ENCODE data around the gene HTT.

Gene HTT

GRCh38 chr4:3250956-3251690, 176.6 kb downstream of the HTT start:
- Histone ChIP-seq H3K9me3 (ENCODE audit: control insufficient read depth, insufficient read depth, low read length) (no peaks in the 10 kb centered on the region), H3K4me2 (ENCODE audit: low read length) (no peak overlapping the region)

DNA sequence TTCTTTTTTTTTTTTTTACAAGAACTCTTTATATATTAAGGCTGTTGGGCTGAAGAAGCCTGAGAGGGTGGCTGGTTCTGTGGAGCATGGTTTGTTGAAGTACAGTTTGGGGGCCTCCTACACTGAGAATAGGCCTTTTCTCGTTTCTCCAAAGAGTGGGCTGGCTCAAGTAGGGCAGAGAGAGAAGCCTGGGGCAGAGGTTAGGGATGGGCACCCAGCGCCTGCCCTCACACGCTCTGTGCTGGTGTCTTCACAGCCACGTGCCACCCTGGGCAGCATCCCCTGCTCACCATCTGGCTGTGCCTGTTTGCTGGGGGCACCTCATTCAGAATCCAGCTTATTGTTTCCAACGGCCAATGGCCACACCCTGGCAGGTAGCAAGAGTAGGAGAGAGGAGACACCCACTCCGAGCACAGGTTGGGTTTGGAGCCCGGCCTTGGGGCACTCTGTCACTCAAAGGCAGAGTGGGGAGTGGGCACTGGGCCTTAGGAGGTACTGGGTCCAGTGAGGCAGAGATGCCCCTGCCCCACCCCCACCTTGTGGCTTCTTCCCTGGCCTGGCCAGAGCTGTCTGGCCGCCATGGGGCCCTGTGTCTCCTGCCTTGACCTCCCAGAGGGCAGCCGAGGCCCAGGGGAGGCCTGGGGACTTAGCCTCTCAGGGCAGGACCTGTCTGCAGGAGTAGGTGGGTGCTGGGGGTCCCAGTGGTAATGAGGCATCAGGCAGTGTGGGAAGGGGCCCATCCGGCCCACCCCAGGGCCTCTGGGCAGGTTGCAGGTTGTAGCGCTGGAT, 177.4 kb downstream of the HTT start:
- Histone ChIP-seq H3K4me1 (ENCODE audit: control insufficient read depth, low read length) (peaks cover 5% of the 10 kb centered on the region), H3K27ac (ENCODE audit: low read depth, low read length) (no peak overlapping the region)

More at GRCh38 chr4:3250956-3251690, 176.6 kb downstream of the HTT start:
- Histone ChIP-seq H3K79me2 (ENCODE audit: control insufficient read depth, low read length) (no peaks in the 10 kb centered on the region), H3K9me2 (replicated peaks; ENCODE audit: control insufficient read depth, low read length) (no peaks in the 10 kb centered on the region), H3K36me3 (ENCODE audit: control insufficient read depth, low read length) (no peaks in the 10 kb centered on the region), H3K4me3 (ENCODE audit: low read length) (no peak overlapping the region), H3K27me3 (ENCODE audit: control insufficient read depth, low read length) (no peaks in the 10 kb centered on the region), H3F3A (ENCODE audit: control insufficient read depth, insufficient read depth) (no peaks in the 10 kb centered on the region), H4K20me1 (ENCODE audit: control insufficient read depth, insufficient read depth, low read depth, low read length) (no peaks in the 10 kb centered on the region), H3K27ac (ENCODE audit: low read depth, low read length) (no peak overlapping the region), H3K4me1 (ENCODE audit: control insufficient read depth, low read length) (no peaks in the 10 kb centered on the region)
- TF ChIP-seq EZH2phosphoT487 (IDR thresholded peaks at IDR 0.05; ENCODE audit: borderline replicate concordance, low read length) = no peak

DNA sequence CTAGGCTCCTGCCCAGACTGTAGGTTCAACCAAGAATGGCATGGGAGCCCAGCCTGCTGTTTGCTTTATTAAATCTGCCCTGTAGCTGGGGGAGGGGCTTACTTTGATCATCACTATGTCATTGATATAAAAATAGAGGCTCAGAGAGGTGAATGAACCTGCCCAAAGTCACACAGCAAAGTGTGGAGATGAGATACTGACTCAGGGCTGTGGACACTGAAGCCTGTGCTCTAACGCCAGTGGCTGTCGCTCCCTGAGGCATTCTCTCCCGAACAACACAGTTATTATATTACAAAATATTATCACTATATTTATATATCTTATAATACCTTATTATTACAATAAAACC, 178.0 kb downstream of the HTT start:
- H3F3A ChIP-seq (ENCODE audit: control insufficient read depth, insufficient read depth) = no peaks in the 10 kb centered on the region
- peaks cover 11% of the 10 kb centered on the region for H3K4me1 ChIP-seq (ENCODE audit: control insufficient read depth, low read length)
- H3K27ac ChIP-seq (ENCODE audit: low read depth, low read length) = no peak overlapping the region
- TF ChIP-seq, protein P1, sequence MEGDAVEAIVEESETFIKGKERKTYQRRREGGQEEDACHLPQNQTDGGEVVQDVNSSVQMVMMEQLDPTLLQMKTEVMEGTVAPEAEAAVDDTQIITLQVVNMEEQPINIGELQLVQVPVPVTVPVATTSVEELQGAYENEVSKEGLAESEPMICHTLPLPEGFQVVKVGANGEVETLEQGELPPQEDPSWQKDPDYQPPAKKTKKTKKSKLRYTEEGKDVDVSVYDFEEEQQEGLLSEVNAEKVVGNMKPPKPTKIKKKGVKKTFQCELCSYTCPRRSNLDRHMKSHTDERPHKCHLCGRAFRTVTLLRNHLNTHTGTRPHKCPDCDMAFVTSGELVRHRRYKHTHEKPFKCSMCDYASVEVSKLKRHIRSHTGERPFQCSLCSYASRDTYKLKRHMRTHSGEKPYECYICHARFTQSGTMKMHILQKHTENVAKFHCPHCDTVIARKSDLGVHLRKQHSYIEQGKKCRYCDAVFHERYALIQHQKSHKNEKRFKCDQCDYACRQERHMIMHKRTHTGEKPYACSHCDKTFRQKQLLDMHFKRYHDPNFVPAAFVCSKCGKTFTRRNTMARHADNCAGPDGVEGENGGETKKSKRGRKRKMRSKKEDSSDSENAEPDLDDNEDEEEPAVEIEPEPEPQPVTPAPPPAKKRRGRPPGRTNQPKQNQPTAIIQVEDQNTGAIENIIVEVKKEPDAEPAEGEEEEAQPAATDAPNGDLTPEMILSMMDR (IDR thresholded peaks at IDR 0.05; ENCODE audit: low read depth, low read length, poor library complexity, severe bottlenecking) = no peak
- no peak for TF ChIP-seq EZH2phosphoT487 (IDR thresholded peaks at IDR 0.05; ENCODE audit: borderline replicate concordance, low read length)
- no peaks in the 10 kb centered on the region for H3K79me2 ChIP-seq (ENCODE audit: control insufficient read depth, low read length)
- H3K4me3 ChIP-seq (ENCODE audit: low read length) = no peak overlapping the region
- no peaks in the 10 kb centered on the region for H3K36me3 ChIP-seq (ENCODE audit: control insufficient read depth, low read length)
- no peak overlapping the region for H3K4me2 ChIP-seq (ENCODE audit: low read length)
- H3K9me2 ChIP-seq (replicated peaks; ENCODE audit: control insufficient read depth, low read length) = no peaks in the 10 kb centered on the region
- no peaks in the 10 kb centered on the region for H4K20me1 ChIP-seq (ENCODE audit: control insufficient read depth, insufficient read depth, low read depth, low read length)
- H3K27me3 ChIP-seq (ENCODE audit: control insufficient read depth, low read length) = peaks cover 3% of the 10 kb centered on the region; the same call in 1 of the 2 replicates
- no peaks in the 10 kb centered on the region for H3K9me3 ChIP-seq (ENCODE audit: control insufficient read depth, insufficient read depth, low read length)

More for the DNA sequence above, 177.4 kb downstream of the HTT start:
- H4K20me1 ChIP-seq (ENCODE audit: control insufficient read depth, insufficient read depth, low read depth, low read length) = no peaks in the 10 kb centered on the region
- H3K27me3 ChIP-seq (ENCODE audit: control insufficient read depth, low read length) = no peaks in the 10 kb centered on the region; the same call in 1 of the 2 replicates
- no peaks in the 10 kb centered on the region for H3K36me3 ChIP-seq (ENCODE audit: control insufficient read depth, low read length)
- no peak overlapping the region for H3K4me3 ChIP-seq (ENCODE audit: low read length)
- no peaks in the 10 kb centered on the region for H3K9me2 ChIP-seq (replicated peaks; ENCODE audit: control insufficient read depth, low read length)
- H3F3A ChIP-seq (ENCODE audit: control insufficient read depth, insufficient read depth) = no peaks in the 10 kb centered on the region
- no peaks in the 10 kb centered on the region for H3K9me3 ChIP-seq (ENCODE audit: control insufficient read depth, insufficient read depth, low read length)
- H3K79me2 ChIP-seq (ENCODE audit: control insufficient read depth, low read length) = no peaks in the 10 kb centered on the region
- H3K4me2 ChIP-seq (ENCODE audit: low read length) = no peak overlapping the region
- no peak for TF ChIP-seq EZH2phosphoT487 (IDR thresholded peaks at IDR 0.05; ENCODE audit: borderline replicate concordance, low read length)
- TF ChIP-seq, protein P1 (IDR thresholded peaks at IDR 0.05; ENCODE audit: low read depth, low read length, poor library complexity, severe bottlenecking) = no peak
